Uterus (tissue), 2 donors: ENCODE results near the gene RAB11FIP4.

Experiments used
- CTCF ChIP-seq, 4 experiments: fragments of 200-600 bp in 2 of 4; fragments of 450-650 bp in 2 of 4; sonication (generic) in 2 of 4; IDR thresholded peaks; one replicate each; pipeline ENCODE4 v1.5.1; 2016 to 2019; ENCODE audit warnings: antibody characterized with exemption in 4 of 4, mild to moderate bottlenecking in 2 of 4, moderate library complexity in 1 of 4
- POLR2A ChIP-seq, 2 donors: fragments of 450-650 bp; IDR thresholded peaks; one replicate each; pipeline ENCODE4 v1.6.1; 2016; ENCODE audit warnings: antibody characterized with exemption in 2 of 2, mild to moderate bottlenecking in 1 of 2, moderate library complexity in 1 of 2

GRCh38 chr17:31583772-31584356 is 192.4 kb downstream of the RAB11FIP4 start:
- TF ChIP-seq CTCF (IDR thresholded peaks at IDR 0.05) (no peak), POLR2A (IDR thresholded peaks at IDR 0.05) (no peak)
